CD4-positive, CD25-positive, alpha-beta regulatory T cell (primary cell): ENCODE measurements around the gene ZNF334. TPM values are rescaled to one million over a fixed set of nuclear protein-coding genes. Genes with fewer than 3 reads are reported as not detected.

ENCODE experiments used
- ATAC-seq, 2 donors: fragments of 150-1000 bp; cut with Tn5 transposase; one replicate each; pipeline ENCODE4 v1.10.0; 2021; ENCODE audit warnings: low read depth in 2 of 2, moderate number of reproducible peaks in 2 of 2, moderate library complexity in 1 of 2
- DNase-seq, 3 donors: peaks; one replicate each; pipeline versions ENCODE4 v3.0.0 to v3.0.0-alpha.2; 2012 to 2022; ENCODE audit warnings: mixed read lengths in 1 of 3
- H3K27ac ChIP-seq: one replicate; pipeline ENCODE4 v1.7.0; 2013; ENCODE audit warnings: mild to moderate bottlenecking, low read length; ENCODE audit not compliant: insufficient read depth, poor library complexity, severe bottlenecking
- H3K27me3 ChIP-seq: one replicate; pipeline ENCODE4 v1.7.0; 2013; ENCODE audit warnings: low read length; ENCODE audit not compliant: control insufficient read depth, insufficient read depth
- H3K36me3 ChIP-seq: one replicate; pipeline ENCODE4 v1.7.0; 2013; ENCODE audit warnings: mild to moderate bottlenecking, low read length, moderate library complexity; ENCODE audit not compliant: control insufficient read depth, insufficient read depth
- H3K4me1 ChIP-seq: 2 replicates; pipeline ENCODE4 v1.7.0; 2013; ENCODE audit warnings: mild to moderate bottlenecking, low read length; ENCODE audit not compliant: insufficient read depth, control insufficient read depth, poor library complexity, severe bottlenecking
- H3K4me3 ChIP-seq: one replicate; pipeline ENCODE4 v1.7.0; 2013; ENCODE audit warnings: low read depth, mild to moderate bottlenecking, low read length, moderate library complexity
- H3K9me3 ChIP-seq, 2 experiments: 1 replicate in 1 of 2; 2 replicates in 1 of 2; pipeline ENCODE4 v1.7.0; 2013; ENCODE audit warnings: low read length in 2 of 2, mild to moderate bottlenecking in 1 of 2, moderate library complexity in 1 of 2; ENCODE audit not compliant: control insufficient read depth in 2 of 2
- H3K27ac Mint-ChIP-seq, 3 donors: one replicate each; pipeline ENCODE4 v1.8.0; 2020 to 2022; ENCODE audit warnings: mild to moderate bottlenecking in 3 of 3, mixed read lengths in 3 of 3, moderate library complexity in 2 of 3
- H3K27me3 Mint-ChIP-seq: one replicate; pipeline ENCODE4 v1.8.0; 2022; ENCODE audit warnings: mild to moderate bottlenecking, mixed read lengths
- H3K36me3 Mint-ChIP-seq: one replicate; pipeline ENCODE4 v1.8.0; 2020; ENCODE audit warnings: mixed read lengths
- H3K4me1 Mint-ChIP-seq, 4 donors: one replicate each; pipeline ENCODE4 v1.8.0; 2020 to 2022; ENCODE audit warnings: mixed read lengths in 4 of 4, mild to moderate bottlenecking in 1 of 4
- H3K4me3 Mint-ChIP-seq, 4 donors: one replicate each; pipeline ENCODE4 v1.8.0; 2020 to 2022; ENCODE audit warnings: mild to moderate bottlenecking in 4 of 4, mixed read lengths in 4 of 4, moderate library complexity in 3 of 4
- H3K9me3 Mint-ChIP-seq, 7 donors: one replicate each; pipeline ENCODE4 v1.8.0; 2020 to 2022; ENCODE audit warnings: mixed read lengths in 7 of 7, mild to moderate bottlenecking in 3 of 7, moderate library complexity in 2 of 7
- polyA plus RNA-seq, 4 donors: library from polyadenylated mRNA; unstranded; fragments of 300-500 nt; fragmentation: Illumina TruSeq; gene quantifications; one replicate each; pipeline ENCODE4 v1.2.3, GENCODE V29; 2021
- total RNA-seq: library from RNA; stranded (reverse); gene quantifications from one replicate; pipeline ENCODE4 v1.2.3, GENCODE V29; 2022

ZNF334 gene
- total and polyA plus RNA-seq, 5 donors from 2014 or later, result 0.14 to 0.25 (median 0.21) TPM; not detected in 1

DNA sequence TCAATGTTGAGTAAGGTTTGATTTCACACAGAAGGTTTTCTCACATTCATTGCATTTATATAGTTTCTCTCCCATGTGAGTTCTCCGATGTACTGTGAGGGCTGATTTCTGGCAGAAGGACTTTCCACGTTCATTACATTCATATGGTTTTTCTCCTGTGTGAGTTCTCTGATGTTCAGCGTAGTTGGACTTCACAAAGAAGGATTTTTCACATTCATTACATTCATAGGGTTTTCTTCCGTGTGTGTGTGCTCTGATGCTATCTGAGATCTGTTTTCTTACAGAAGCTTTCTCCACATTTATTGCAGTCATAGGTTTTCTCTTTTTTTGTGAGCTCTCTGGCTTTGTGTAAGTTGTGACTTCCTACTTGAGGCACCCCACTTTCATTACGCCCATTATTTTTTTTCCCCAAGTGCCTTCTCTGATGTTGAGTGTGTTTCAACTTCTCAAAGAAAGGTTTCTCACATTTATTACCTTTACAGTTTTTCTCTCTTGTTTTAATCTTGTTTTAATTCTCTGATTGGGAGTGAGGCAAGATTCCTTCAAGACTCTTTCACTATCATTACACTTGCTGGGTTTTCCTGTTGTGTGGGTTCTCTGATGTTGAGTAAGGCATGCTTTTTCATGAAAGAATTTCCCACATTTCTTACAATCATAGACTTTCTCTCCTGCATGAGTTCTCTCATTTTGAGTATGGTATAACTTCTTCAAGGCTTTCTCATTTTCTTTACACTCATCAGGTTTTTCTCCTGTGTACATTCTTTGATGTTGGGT is 56.9 kb downstream of the ZNF334 start:
- Histone ChIP-seq H3K9me3 (peaks cover 16 to 23% of the 10 kb centered on the region in 2 experiments), H3K4me3 (no peak overlapping the region), H3K4me1 (no peaks in the 10 kb centered on the region), H3K36me3 (no peaks in the 10 kb centered on the region), H3K27ac (no peak overlapping the region), H3K27me3 (peaks cover 2% of the 10 kb centered on the region)
- peaks cover 0 to 22% (median 12%) of the 10 kb centered on the region in 7 donors for H3K9me3 Mint-ChIP-seq
- H3K36me3 Mint-ChIP-seq, result peaks cover 3% of the 10 kb centered on the region
- no peak overlapping the region for H3K4me3 Mint-ChIP-seq
- DNase-seq (no peak), ATAC-seq (no peak)
- no peak overlapping the region for H3K27ac Mint-ChIP-seq
- peaks cover 29% of the 10 kb centered on the region for H3K27me3 Mint-ChIP-seq
- H3K4me1 Mint-ChIP-seq, result peaks cover 0 to 7% (median 0%) of the 10 kb centered on the region in 4 donors

GRCh38 chr20:46455729-46456128 is 57.6 kb downstream of the ZNF334 start:
- Mint-ChIP-seq H3K9me3 (peaks cover 0 to 22% (median 12%) of the 10 kb centered on the region in 7 donors), H3K4me1 (peaks cover 0 to 7% (median 0%) of the 10 kb centered on the region in 4 donors), H3K4me3 (no peak overlapping the region), H3K36me3 (peaks cover 3% of the 10 kb centered on the region), H3K27me3 (peaks cover 35% of the 10 kb centered on the region), H3K27ac (no peak overlapping the region)
- DNase-seq (no peak), ATAC-seq (no peak)
- Histone ChIP-seq H3K9me3 (peaks cover 16 to 23% of the 10 kb centered on the region in 2 experiments), H3K27me3 (peaks cover 2% of the 10 kb centered on the region), H3K4me3 (no peak overlapping the region), H3K27ac (no peak overlapping the region), H3K36me3 (no peaks in the 10 kb centered on the region), H3K4me1 (no peaks in the 10 kb centered on the region)

Other genes starting within 250 kb of the ZNF334 start
- not detected for gene CDH22, start 205.1 kb downstream of the ZNF334 start, total RNA-seq
- not detected for gene CDH22, start 205.1 kb downstream of the ZNF334 start, polyA plus RNA-seq
- gene ELMO2, start 106.9 kb downstream of the ZNF334 start, total RNA-seq, result 84.9 TPM
- gene ELMO2, start 106.9 kb downstream of the ZNF334 start, polyA plus RNA-seq, result 10 to 100 TPM; 37.7 to 56.1 (median 43.5) TPM
- gene OCSTAMP, start 37.1 kb upstream of the ZNF334 start, total RNA-seq, result not detected
- not detected for gene OCSTAMP, start 37.1 kb upstream of the ZNF334 start, polyA plus RNA-seq
- gene SLC13A3, start 137.9 kb upstream of the ZNF334 start, total RNA-seq, result 0.67 TPM
- gene SLC13A3, start 137.9 kb upstream of the ZNF334 start, polyA plus RNA-seq, result not detected
- gene TP53RK, start 175.9 kb upstream of the ZNF334 start, total RNA-seq, result 6.6 TPM
- gene TP53RK, start 175.9 kb upstream of the ZNF334 start, polyA plus RNA-seq, result 10 to 100 TPM; 17.7 to 23.6 (median 19.3) TPM
- not detected for gene SLC2A10, start 196.1 kb upstream of the ZNF334 start, total RNA-seq
- not detected for gene SLC2A10, start 196.1 kb upstream of the ZNF334 start, polyA plus RNA-seq